GM21515 (cell line): ENCODE measurements around the gene OGFR.

Experiments used
- ATAC-seq: cut with Tn5 transposase; IDR thresholded peaks from one replicate; pipeline ENCODE4 v1.9.1; 2021; ENCODE audit not compliant: unreplicated experiment

Gene OGFR

GRCh38 chr20:62799459-62799858 is 5.2 kb upstream of the OGFR start:
- no peak for ATAC-seq

- no peak for ATAC-seq
Measured at GRCh38 chr20:62799873-62800272, 4.8 kb upstream of the OGFR start.

- no peak for ATAC-seq
Measured at GRCh38 chr20:62800314-62801259, 4.0 kb upstream of the OGFR start.

- no peak for ATAC-seq
Measured at GRCh38 chr20:62801284-62802010, 3.2 kb upstream of the OGFR start.

- ATAC-seq: no peak
Measured at GRCh38 chr20:62802026-62802712, 2.5 kb upstream of the OGFR start.

- no peak for ATAC-seq
Measured at GRCh38 chr20:62804021-62804626, 511 bp upstream of the OGFR start.

- ATAC-seq: no peak
Measured at GRCh38 chr20:62805155-62805710, 598 bp downstream of the OGFR start.

- no peak for ATAC-seq
Measured at GRCh38 chr20:62805711-62806382, 1.2 kb downstream of the OGFR start.

- ATAC-seq: no peak
Measured at GRCh38 chr20:62806383-62807050, 1.9 kb downstream of the OGFR start.

GRCh38 chr20:62807444-62808210 is 3.0 kb downstream of the OGFR start:
- no peak for ATAC-seq

- peak; percentile 45 for ATAC-seq
Measured at GRCh38 chr20:62808211-62808865, 3.7 kb downstream of the OGFR start.

GRCh38 chr20:62809530-62810428 is 5.1 kb downstream of the OGFR start:
- ATAC-seq: no peak

GRCh38 chr20:62811320-62811719 is 6.7 kb downstream of the OGFR start:
- ATAC-seq: no peak

GRCh38 chr20:62811720-62812119 is 7.1 kb downstream of the OGFR start:
- no peak for ATAC-seq

- ATAC-seq: no peak
Measured at GRCh38 chr20:62812181-62812906, 7.7 kb downstream of the OGFR start.

- no peak for ATAC-seq
Measured at GRCh38 chr20:62812907-62813200, 8.2 kb downstream of the OGFR start.

GRCh38 chr20:62813588-62813987 is 9.0 kb downstream of the OGFR start:
- ATAC-seq: no peak
